GM18505 (cell line): ENCODE measurements around the gene ZNF607.
"Not testable (repeated sequence)": the region's sequence is repeated elsewhere in the genome, so short reads cannot be mapped to it uniquely, and the experiment has no call there.

Experiments
- ATAC-seq: cut with Tn5 transposase; IDR thresholded peaks from one replicate; pipeline ENCODE4 v1.9.1; 2021; ENCODE audit not compliant: unreplicated experiment
- POLR2A ChIP-seq: IDR thresholded peaks from 4 replicates; pipeline ENCODE4 v1.6.1; 2011; ENCODE audit warnings: borderline replicate concordance; ENCODE audit not compliant: insufficient read depth, insufficient read length; ENCODE audit errors: extremely low read depth

Gene ZNF607

DNA sequence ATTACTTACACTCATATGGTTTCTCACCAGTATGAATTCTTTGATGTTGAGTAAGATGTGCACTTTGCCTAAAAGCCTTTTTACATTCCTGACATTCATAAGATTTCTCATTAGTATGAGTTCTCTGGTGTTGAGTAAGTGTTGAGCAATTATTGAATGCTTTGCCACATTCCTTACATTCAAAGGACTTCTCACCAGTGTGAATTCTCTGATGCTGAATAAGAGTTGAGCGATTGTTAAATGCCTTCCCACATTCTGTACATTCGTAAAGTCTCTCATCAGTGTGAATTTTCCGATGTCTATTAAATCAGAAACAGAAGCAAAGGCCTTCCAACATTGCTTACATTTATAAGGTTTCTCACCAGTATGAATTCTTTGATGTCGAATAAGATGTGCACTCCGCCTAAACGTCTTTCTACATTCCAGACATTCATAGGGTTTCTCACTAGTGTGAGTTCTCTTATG lies 50.1 kb downstream of the ZNF607 start:
- TF ChIP-seq POLR2A: no peak
- no peak for ATAC-seq

DNA sequence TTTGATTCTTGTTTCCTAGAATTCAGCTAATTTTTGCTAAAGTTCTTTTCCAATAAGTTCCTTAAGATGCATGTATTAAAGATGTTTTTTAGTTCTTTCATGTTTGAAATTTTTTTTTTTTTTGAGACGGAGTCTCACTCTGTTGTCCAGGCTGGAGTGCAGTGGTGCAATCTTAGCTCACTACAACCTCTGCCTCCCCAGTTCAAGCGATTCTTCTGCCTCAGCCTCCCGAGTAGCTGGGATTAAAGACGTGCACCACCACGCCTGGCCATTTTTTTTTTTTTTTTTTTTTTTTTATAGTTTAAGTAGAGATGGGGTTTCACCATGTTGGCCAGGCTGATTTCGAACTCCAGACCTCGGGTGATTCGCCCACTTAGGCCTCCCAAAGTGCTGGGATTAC lies 62.4 kb downstream of the ZNF607 start:
- ATAC-seq: not testable (repeated sequence)

DNA sequence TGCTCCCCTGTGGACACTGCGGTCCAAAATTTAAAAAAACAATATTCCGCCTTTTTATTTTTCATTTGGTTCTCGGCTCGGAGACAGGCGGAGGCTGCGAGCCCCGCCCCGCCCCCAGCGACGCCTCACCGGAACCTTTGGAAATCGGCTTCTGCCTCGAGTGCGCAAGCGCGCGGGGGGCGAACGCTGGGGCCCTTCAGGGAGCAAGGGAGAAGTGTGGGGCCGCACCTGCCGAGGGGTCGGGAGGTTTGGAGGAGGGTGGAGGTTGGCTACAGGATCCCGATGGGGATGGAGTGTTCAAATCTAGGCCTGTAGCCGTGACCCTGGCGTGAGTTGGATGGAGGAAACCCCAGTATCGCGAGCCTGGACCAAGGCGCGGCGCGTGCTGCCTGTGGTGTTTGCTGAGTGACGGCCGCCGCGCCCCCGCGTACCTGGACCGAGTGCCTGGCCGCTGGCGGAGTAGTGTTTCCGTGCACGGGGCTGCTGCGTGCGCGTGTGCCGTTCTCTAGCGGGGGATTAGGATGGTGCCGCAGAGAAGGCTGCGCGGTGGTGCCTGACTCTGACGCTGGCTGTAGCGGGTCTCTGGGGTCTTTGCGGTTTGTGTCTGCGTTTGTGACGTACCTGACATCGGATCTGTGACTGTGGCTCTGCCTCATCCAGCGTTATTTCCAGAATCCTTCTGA lies 63.7 kb downstream of the ZNF607 start:
- peak; percentile 63 for ATAC-seq
- TF ChIP-seq POLR2A: peak; percentile 58

DNA sequence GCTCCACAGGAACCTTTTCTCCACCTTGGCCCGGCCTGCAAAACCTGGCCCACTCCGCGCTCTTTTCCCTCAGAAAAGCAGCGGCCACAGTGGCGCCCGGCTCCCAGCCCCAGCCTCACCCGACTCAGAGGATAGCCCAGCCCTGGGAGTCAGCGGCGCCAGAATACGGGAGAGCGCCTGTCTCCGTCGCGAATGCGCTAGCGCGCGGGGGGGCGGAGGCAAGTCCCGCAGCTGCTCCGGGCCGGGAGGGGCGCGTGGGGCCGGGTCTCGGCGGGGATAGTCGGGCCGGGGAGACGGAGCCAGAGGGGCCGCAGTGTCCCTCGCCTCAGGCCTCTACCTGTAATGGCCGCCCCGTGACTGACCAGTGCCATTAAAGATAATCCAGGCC lies 64.3 kb downstream of the ZNF607 start, which contains the start of gene ZFP30:
TSS of gene ZFP30 (minus strand) at position 165 of the 388 bp plus-strand sequence. CDS start 7,643 bp downstream, outside the sequence.
- TF ChIP-seq POLR2A: no peak
- ATAC-seq: peak; percentile 63

DNA sequence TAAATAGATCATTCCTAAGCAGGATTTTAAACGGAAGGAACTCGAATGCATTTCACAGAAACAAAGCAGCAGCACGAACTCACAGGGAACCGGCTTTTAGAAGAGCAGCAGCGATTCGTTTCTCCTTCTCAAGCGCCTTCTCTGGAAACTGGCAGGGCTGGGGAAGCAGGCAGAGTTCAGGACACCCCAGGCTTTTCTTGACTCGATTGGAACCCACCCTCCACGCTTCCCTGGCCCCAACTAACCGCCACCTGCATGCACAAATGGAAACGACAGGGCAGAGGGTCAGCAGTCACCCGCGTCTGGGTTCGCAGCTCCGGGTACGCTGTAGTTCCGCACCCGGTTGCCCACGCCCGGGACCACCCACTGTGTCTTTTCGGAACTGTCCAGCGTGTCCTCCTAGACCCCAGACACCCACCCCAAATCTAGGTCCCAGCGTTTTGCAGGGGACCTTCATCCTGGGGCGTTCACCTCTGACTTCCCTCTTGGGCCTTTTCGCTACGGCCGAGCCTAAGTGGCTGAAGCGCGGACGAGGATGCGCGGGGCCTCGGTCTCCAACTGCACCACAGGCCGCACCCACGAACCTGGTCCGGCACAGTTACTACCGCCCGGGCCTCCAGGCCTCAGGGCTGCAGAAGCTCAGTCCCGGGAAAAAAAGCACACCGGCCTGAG lies 64.8 kb downstream of the ZNF607 start:
- TF ChIP-seq POLR2A: no peak
- peak; percentile 36 for ATAC-seq

DNA sequence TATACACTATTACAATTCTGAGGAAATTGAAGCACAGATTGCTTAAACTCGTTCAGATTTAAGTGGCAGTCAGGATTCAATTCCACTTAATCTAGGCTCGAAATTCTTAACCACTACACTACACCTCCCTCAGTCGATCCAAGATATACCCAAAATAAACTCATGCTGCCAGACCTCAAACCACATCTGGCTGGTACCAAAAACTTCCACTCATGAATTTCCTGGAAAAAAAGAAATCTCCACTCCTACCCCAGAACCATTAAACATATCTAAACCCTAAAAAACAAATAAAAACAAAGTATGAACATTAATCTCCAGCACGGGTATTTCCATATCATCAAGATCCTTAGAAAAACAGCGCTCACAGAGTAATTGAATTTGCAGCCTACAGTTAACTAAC lies 65.4 kb downstream of the ZNF607 start:
- no peak for TF ChIP-seq POLR2A
- no peak for ATAC-seq
